Measurements from ENCODE around the gene CCDC182.

Gene CCDC182

DNA sequence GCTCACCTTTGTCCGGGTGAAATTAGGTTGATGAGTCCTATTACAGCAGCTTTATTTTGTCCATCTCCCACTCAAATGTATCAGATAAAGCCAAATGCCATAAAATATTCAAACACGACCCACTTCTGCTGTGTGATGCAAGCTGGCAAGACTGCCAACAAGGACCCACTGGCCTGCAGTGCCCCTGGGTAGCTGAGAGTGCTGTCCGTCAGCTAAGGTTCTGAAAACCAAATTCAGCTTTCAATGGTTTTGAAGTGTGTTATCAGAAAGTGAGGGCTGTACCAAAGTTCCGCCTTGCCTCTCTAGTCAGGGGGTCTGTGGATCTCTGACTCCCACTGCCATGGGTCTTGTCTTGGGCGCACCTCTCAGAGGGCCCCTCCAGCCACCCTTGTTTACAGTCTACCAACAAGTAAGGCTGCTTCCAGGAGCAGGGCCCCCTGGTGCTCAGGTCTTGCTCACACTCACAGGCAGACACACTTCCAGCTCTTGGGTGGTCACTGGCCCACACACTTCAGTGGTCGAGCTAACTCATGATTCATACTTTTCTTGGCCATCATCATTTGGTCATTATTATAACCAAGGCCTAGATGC is 10.5 kb upstream of the CCDC182 start:
- Histone ChIP-seq H3K4me3 (ENCODE audit: low read depth in 1 of 2, low read length in 2 of 2) (no peak overlapping the region), H2AFZ (ENCODE audit: low read depth, low read length) (no peak overlapping the region), H3K36me3 (ENCODE audit: insufficient read depth, low read length) (no peaks in the 10 kb centered on the region), H3K79me2 (ENCODE audit: insufficient read depth, low read length) (no peaks in the 10 kb centered on the region), H3K4me1 (ENCODE audit: insufficient read depth, low read length) (no peaks in the 10 kb centered on the region), H3K9me3 (ENCODE audit: insufficient read depth, low read length, severe bottlenecking) (no peaks in the 10 kb centered on the region), H3K27ac (ENCODE audit: low read length) (no peak overlapping the region), H3K9ac (ENCODE audit: low read depth, low read length) (no peak overlapping the region), H3K27me3 (ENCODE audit: insufficient read depth, low read length, poor library complexity) (no peaks in the 10 kb centered on the region), H3K4me2 (ENCODE audit: insufficient read depth, low read length) (no peak overlapping the region), H4K20me1 (ENCODE audit: insufficient read depth, low read length) (no peaks in the 10 kb centered on the region)
- TF ChIP-seq, protein P1, sequence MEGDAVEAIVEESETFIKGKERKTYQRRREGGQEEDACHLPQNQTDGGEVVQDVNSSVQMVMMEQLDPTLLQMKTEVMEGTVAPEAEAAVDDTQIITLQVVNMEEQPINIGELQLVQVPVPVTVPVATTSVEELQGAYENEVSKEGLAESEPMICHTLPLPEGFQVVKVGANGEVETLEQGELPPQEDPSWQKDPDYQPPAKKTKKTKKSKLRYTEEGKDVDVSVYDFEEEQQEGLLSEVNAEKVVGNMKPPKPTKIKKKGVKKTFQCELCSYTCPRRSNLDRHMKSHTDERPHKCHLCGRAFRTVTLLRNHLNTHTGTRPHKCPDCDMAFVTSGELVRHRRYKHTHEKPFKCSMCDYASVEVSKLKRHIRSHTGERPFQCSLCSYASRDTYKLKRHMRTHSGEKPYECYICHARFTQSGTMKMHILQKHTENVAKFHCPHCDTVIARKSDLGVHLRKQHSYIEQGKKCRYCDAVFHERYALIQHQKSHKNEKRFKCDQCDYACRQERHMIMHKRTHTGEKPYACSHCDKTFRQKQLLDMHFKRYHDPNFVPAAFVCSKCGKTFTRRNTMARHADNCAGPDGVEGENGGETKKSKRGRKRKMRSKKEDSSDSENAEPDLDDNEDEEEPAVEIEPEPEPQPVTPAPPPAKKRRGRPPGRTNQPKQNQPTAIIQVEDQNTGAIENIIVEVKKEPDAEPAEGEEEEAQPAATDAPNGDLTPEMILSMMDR (IDR thresholded peaks at IDR 0.05; ENCODE audit: borderline replicate concordance, extremely low read depth, low read length, poor library complexity, severe bottlenecking): no peak
- no peak for TF ChIP-seq EZH2 (IDR thresholded peaks at IDR 0.05; ENCODE audit: borderline replicate concordance, low read depth, low read length, severe bottlenecking)
- DNase-seq (no peak), ATAC-seq (ENCODE audit: insufficient read depth, low read depth) (0 out of 3 replicates have a peak, but pooled peaks have one; percentile 42)

DNA sequence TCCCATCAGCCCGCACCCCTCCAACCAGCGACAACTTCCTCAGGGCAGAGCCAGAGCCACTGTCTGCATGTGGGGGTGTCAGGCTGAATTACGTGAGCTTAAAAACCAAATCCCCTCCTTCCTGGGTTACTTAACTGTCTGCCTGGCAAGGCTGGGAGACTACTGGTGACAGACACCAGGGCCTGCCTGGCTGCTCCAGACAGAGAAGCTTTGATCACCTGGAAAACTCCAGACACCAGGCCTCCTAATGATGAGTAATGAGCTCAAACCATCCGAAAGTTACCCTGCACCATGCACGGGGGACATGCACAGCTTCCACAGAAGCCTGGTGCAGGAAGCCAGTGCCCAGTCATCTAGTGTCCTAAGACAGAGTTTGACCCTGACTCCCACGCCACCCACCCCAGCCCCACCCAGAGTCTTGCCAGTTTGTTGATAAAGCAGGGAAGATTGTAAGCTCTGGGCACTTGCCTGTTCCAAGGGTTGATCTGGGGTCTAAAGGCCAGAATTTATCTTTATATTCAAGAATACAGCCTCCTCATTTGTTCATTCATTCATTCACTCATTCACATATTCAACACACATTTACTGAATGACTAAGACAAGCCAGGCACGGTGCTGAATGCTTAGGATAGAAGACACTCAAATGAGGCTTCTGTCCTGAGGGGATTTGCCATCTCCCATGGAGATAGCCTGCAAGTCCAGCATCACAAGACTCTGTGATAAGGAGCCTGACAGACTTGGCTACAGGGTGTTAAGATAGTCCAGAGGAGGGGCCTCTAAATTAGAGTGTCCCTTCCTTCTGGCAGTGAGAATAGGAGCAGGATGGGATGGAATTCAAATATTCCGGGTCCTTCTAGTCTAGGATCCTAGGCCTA is 7.2 kb upstream of the CCDC182 start:
- no peaks in the 10 kb centered on the region for H3K27me3 ChIP-seq (ENCODE audit: insufficient read depth, low read length, poor library complexity)
- H2AFZ ChIP-seq (ENCODE audit: low read depth, low read length): no peak overlapping the region
- no peaks in the 10 kb centered on the region for H3K36me3 ChIP-seq (ENCODE audit: insufficient read depth, low read length)
- H3K9ac ChIP-seq (ENCODE audit: low read depth, low read length): no peak overlapping the region
- ATAC-seq (ENCODE audit: insufficient read depth, low read depth) (no peak), DNase-seq (no peak)
- peaks cover 29% of the 10 kb centered on the region for H3K4me1 ChIP-seq (ENCODE audit: insufficient read depth, low read length)
- no peak overlapping the region for H3K4me2 ChIP-seq (ENCODE audit: insufficient read depth, low read length)
- no peaks in the 10 kb centered on the region for H3K9me3 ChIP-seq (ENCODE audit: insufficient read depth, low read length, severe bottlenecking)
- no peaks in the 10 kb centered on the region for H4K20me1 ChIP-seq (ENCODE audit: insufficient read depth, low read length)
- H3K79me2 ChIP-seq (ENCODE audit: insufficient read depth, low read length): no peaks in the 10 kb centered on the region
- TF ChIP-seq EZH2 (IDR thresholded peaks at IDR 0.05; ENCODE audit: borderline replicate concordance, low read depth, low read length, severe bottlenecking): no peak
- TF ChIP-seq, protein P1 (IDR thresholded peaks at IDR 0.05; ENCODE audit: borderline replicate concordance, extremely low read depth, low read length, poor library complexity, severe bottlenecking): no peak
- no peak overlapping the region for H3K4me3 ChIP-seq (ENCODE audit: low read depth in 1 of 2, low read length in 2 of 2)
- no peak overlapping the region; the same call in 1 of the 2 replicates for H3K27ac ChIP-seq (ENCODE audit: low read length)

DNA sequence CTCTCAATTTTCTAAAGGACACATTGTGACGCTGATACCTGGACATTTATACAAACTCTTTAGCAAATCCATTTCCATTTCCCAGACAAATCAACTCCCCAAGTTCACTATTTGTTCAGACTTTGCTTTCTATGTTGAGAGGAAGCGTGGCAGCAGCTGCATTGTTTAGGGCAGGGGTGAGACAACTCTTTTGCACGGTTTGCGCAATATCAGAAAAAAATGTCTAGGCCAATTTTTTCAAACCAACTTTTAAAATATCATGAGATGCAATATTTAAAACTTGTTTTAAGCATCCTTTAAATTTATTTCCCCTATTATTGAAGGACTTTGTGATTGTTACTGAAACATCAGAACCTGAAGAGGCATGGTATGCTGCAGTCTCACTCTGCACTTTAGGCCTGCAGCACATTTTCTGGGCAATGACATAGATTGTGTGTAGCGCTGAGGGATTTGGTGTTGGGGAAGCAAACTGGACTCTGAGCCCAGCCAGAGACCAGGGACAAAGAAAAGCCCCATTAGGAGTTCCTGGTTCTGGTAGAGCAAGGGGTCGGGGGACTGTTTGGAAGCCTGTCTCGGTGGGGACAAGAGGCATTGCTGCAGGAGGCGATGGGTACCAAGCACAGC is 6.4 kb upstream of the CCDC182 start:
- Histone ChIP-seq H3K9ac (ENCODE audit: low read depth, low read length) (no peak overlapping the region), H3K4me3 (ENCODE audit: low read depth in 1 of 2, low read length in 2 of 2) (no peak overlapping the region), H4K20me1 (ENCODE audit: insufficient read depth, low read length) (no peaks in the 10 kb centered on the region), H3K27me3 (ENCODE audit: insufficient read depth, low read length, poor library complexity) (no peaks in the 10 kb centered on the region), H2AFZ (ENCODE audit: low read depth, low read length) (no peak overlapping the region), H3K27ac (ENCODE audit: low read length) (no peak overlapping the region), H3K36me3 (ENCODE audit: insufficient read depth, low read length) (no peaks in the 10 kb centered on the region), H3K4me2 (ENCODE audit: insufficient read depth, low read length) (no peak overlapping the region), H3K9me3 (ENCODE audit: insufficient read depth, low read length, severe bottlenecking) (no peaks in the 10 kb centered on the region), H3K79me2 (ENCODE audit: insufficient read depth, low read length) (no peaks in the 10 kb centered on the region), H3K4me1 (ENCODE audit: insufficient read depth, low read length) (peaks cover 34% of the 10 kb centered on the region)
- no peak for TF ChIP-seq EZH2 (IDR thresholded peaks at IDR 0.05; ENCODE audit: borderline replicate concordance, low read depth, low read length, severe bottlenecking)
- TF ChIP-seq, protein P1 (IDR thresholded peaks at IDR 0.05; ENCODE audit: borderline replicate concordance, extremely low read depth, low read length, poor library complexity, severe bottlenecking): no peak
- DNase-seq: no peak
- ATAC-seq (ENCODE audit: insufficient read depth, low read depth): no peak

Data from DND-41 (cell line).